Ishikawa (cell line): ENCODE measurements around the gene EMSY.

Source experiments
- CREB1 ChIP-seq: IDR thresholded peaks from 2 replicates; pipeline ENCODE4 v1.6.1; 2012; ENCODE audit warnings: low read depth
- EP300 ChIP-seq: IDR thresholded peaks from 2 replicates; pipeline ENCODE4 v1.6.1; 2012; ENCODE audit warnings: borderline replicate concordance
- FOXM1 ChIP-seq: IDR thresholded peaks from 2 replicates; pipeline ENCODE4 v1.6.1; 2012; ENCODE audit warnings: low read depth, borderline replicate concordance
- MAX ChIP-seq: IDR thresholded peaks from 2 replicates; pipeline ENCODE4 v1.6.1; 2012
- RAD21 ChIP-seq: IDR thresholded peaks from 2 replicates; pipeline ENCODE4 v1.6.1; 2012; ENCODE audit warnings: low read depth
- REST ChIP-seq: IDR thresholded peaks from 2 replicates; pipeline ENCODE4 v1.6.1; 2012; ENCODE audit warnings: low read depth, mild to moderate bottlenecking
- TAF1 ChIP-seq: IDR thresholded peaks from 2 replicates; pipeline ENCODE4 v1.6.1; 2012; ENCODE audit warnings: low read depth, mild to moderate bottlenecking
- TCF12 ChIP-seq: IDR thresholded peaks from 2 replicates; pipeline ENCODE4 v1.6.1; 2012; ENCODE audit warnings: low read depth
- USF1 ChIP-seq: IDR thresholded peaks from 2 replicates; pipeline ENCODE4 v1.6.1; 2012
- YY1 ChIP-seq: IDR thresholded peaks from 2 replicates; pipeline ENCODE4 v1.6.1; 2012; ENCODE audit warnings: low read depth

- TF ChIP-seq TAF1 (no peak), EP300 (no peak), YY1 (no peak), TCF12 (no peak), FOXM1 (no peak), CREB1 (no peak), REST (no peak), MAX (no peak), USF1 (no peak), RAD21 (no peak)
Observed at GRCh38 chr11:76480241-76480640, 35.4 kb downstream of the EMSY start.
